HepG2 (cell line): ENCODE results near the gene IDH3A. TPM values are rescaled to one million over a fixed set of nuclear protein-coding genes. Genes with fewer than 3 reads are reported as not detected.

Source experiments
- CREB1 ChIP-seq, 2 experiments: fragments of 450-650 bp in 1 of 2; IDR thresholded peaks; 2 replicates each; pipeline ENCODE4 v1.6.1; 2016 to 2017; ENCODE audit warnings: control low read depth in 1 of 2, mild to moderate bottlenecking in 1 of 2, missing compliant biosample characterization in 1 of 2, missing genetic modification characterization in 1 of 2
- JDP2 ChIP-seq: sonication (generic); formaldehyde crosslinking; IDR thresholded peaks from 2 replicates; pipeline ENCODE4 v1.8.1; 2022; ENCODE audit warnings: missing genetic modification reagents, borderline replicate concordance
- MTF2 ChIP-seq: sonication (generic); formaldehyde crosslinking; IDR thresholded peaks from 2 replicates; pipeline ENCODE4 v1.5.0; 2020; ENCODE audit warnings: missing genetic modification reagents, borderline replicate concordance
- NFRKB ChIP-seq: fragments of 450-650 bp; IDR thresholded peaks from 2 replicates; pipeline ENCODE4 v1.6.1; 2017
- ZNF431 ChIP-seq: sonication (generic); formaldehyde crosslinking; IDR thresholded peaks from 2 replicates; pipeline ENCODE4 v1.9.0; 2022; ENCODE audit warnings: missing genetic modification reagents, low read depth, mild to moderate bottlenecking, borderline replicate concordance
- ZNF569 ChIP-seq: sonication (generic); formaldehyde crosslinking; IDR thresholded peaks from 2 replicates; pipeline ENCODE4 v1.5.0; 2020; ENCODE audit warnings: mild to moderate bottlenecking, missing genetic modification reagents, moderate library complexity, borderline replicate concordance
- ZNF766 ChIP-seq: sonication (generic); formaldehyde crosslinking; IDR thresholded peaks from 2 replicates; pipeline ENCODE4 v1.5.0; 2020; ENCODE audit warnings: missing genetic modification reagents, borderline replicate concordance
- ZSCAN20 ChIP-seq: sonication (generic); formaldehyde crosslinking; IDR thresholded peaks from 2 replicates; pipeline ENCODE4 v1.4.0; 2020; ENCODE audit warnings: missing genetic modification reagents, mild to moderate bottlenecking, borderline replicate concordance
- polyA plus RNA-seq, 8 experiments: library from polyadenylated mRNA; depleted of rRNA in 3 of 8; stranded (reverse) in 7 of 8; unstranded in 1 of 8; fragments of >200 nt; fragmentation: Illumina TruSeq in 4 of 8; extraction: Trizol in 4 of 8; gene quantifications; 2 replicates each; pipeline versions ENCODE4 v1.2.1 to v1.2.3, GENCODE V29; 2011 to 2016; ENCODE audit warnings: low read depth in 4 of 8, missing spikeins in 1 of 8, mixed read lengths in 1 of 8; ENCODE audit not compliant: insufficient read depth in 1 of 8
- total RNA-seq, 5 experiments: library from RNA; depleted of rRNA; stranded (reverse); fragments of >200 nt; fragmentation: Illumina TruSeq; extraction: Trizol; gene quantifications; 2 replicates each; pipeline ENCODE4 v1.2.3, GENCODE V29; 2016; ENCODE audit warnings: low read depth in 1 of 5
- TF ChIP-seq, protein P1 (sequence below): sonication (generic); formaldehyde crosslinking; IDR thresholded peaks from 2 replicates; pipeline ENCODE4 v1.5.1; 2020; ENCODE audit warnings: mild to moderate bottlenecking, missing genetic modification reagents, borderline replicate concordance
- TF ChIP-seq, protein P2 (sequence below): sonication (generic); formaldehyde crosslinking; IDR thresholded peaks from 2 replicates; pipeline ENCODE4 v1.4.0; 2020; ENCODE audit warnings: missing genetic modification reagents
- TF ChIP-seq, protein P3 (sequence below): sonication (generic); formaldehyde crosslinking; IDR thresholded peaks from 2 replicates; pipeline ENCODE4 v1.4.0; 2020; ENCODE audit warnings: missing genetic modification reagents
- TF ChIP-seq, protein P4 (sequence below): sonication (generic); formaldehyde crosslinking; IDR thresholded peaks from 2 replicates; pipeline ENCODE4 v1.5.0; 2020; ENCODE audit warnings: missing genetic modification reagents
- TF ChIP-seq, protein P5 (sequence below): sonication (generic); formaldehyde crosslinking; IDR thresholded peaks from 2 replicates; pipeline ENCODE4 v1.4.0; 2020; ENCODE audit warnings: mild to moderate bottlenecking, missing genetic modification reagents
- TF ChIP-seq, protein P6 (sequence below): IDR thresholded peaks from 2 replicates; pipeline ENCODE4 v1.6.1; 2018; ENCODE audit warnings: missing genetic modification reagents, mild to moderate bottlenecking, missing compliant biosample characterization

The IDH3A gene
- total and polyA plus RNA-seq, 2 of the 13 experiments (the other 11 are each of a cell fraction or from before 2014, with no cell fraction given), result 40.7 to 50.7 TPM

DNA sequence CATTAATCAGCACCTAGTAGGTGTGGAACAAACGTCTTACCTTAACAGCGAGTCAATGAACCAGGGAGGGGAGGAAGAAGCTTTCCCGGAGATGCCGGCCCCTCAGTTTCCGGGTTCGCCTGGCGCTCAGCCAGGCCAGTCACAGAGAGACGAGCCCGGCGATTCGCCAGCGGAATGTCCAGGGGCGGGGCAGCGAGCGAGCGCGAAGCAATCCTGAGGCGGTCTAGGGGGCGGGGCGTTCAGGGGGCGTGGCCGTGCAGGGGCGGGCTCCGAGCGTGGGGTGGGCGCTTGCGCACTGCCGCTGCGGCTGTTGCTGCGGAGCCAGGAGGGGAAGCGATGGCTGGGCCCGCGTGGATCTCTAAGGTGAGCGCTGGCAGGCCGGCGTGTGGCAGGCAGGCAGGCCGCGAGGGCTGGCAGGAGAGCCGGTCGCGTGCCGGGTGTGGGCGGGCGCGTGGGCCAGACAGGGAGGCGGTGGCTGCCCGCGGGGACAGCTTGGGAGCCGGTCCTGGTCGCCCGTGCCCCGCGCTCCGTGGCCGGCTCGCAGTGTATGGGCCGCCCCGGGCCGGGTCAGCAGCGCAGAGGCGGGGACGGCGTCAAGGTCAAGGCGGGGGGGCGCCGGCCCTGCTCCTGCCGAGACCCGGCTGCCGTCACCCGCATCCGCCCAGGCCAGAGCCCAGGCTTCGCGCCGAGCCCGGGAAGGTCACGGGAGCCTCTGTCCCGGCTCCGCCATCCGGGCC, at the start of gene IDH3A (continued):
- TF ChIP-seq, protein P1, sequence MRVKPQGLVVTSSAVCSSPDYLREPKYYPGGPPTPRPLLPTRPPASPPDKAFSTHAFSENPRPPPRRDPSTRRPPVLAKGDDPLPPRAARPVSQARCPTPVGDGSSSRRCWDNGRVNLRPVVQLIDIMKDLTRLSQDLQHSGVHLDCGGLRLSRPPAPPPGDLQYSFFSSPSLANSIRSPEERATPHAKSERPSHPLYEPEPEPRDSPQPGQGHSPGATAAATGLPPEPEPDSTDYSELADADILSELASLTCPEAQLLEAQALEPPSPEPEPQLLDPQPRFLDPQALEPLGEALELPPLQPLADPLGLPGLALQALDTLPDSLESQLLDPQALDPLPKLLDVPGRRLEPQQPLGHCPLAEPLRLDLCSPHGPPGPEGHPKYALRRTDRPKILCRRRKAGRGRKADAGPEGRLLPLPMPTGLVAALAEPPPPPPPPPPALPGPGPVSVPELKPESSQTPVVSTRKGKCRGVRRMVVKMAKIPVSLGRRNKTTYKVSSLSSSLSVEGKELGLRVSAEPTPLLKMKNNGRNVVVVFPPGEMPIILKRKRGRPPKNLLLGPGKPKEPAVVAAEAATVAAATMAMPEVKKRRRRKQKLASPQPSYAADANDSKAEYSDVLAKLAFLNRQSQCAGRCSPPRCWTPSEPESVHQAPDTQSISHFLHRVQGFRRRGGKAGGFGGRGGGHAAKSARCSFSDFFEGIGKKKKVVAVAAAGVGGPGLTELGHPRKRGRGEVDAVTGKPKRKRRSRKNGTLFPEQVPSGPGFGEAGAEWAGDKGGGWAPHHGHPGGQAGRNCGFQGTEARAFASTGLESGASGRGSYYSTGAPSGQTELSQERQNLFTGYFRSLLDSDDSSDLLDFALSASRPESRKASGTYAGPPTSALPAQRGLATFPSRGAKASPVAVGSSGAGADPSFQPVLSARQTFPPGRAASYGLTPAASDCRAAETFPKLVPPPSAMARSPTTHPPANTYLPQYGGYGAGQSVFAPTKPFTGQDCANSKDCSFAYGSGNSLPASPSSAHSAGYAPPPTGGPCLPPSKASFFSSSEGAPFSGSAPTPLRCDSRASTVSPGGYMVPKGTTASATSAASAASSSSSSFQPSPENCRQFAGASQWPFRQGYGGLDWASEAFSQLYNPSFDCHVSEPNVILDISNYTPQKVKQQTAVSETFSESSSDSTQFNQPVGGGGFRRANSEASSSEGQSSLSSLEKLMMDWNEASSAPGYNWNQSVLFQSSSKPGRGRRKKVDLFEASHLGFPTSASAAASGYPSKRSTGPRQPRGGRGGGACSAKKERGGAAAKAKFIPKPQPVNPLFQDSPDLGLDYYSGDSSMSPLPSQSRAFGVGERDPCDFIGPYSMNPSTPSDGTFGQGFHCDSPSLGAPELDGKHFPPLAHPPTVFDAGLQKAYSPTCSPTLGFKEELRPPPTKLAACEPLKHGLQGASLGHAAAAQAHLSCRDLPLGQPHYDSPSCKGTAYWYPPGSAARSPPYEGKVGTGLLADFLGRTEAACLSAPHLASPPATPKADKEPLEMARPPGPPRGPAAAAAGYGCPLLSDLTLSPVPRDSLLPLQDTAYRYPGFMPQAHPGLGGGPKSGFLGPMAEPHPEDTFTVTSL (CRISPR knock-in tag), result no peak
- TF ChIP-seq ZNF569 (no peak), NFRKB (no peak), ZSCAN20 (no peak; the same call in 1 of the 2 replicates), JDP2 (CRISPR knock-in tag) (no peak), MTF2 (CRISPR knock-in tag) (no peak), ZNF431 (CRISPR knock-in tag) (no peak), ZNF766 (CRISPR knock-in tag) (no peak), CREB1 (IDR thresholded peaks at IDR 0.05) (0 out of 2 replicates have a peak, but pooled peaks have one; percentile 10), CREB1 (CRISPR knock-in tag; IDR thresholded peaks at IDR 0.05) (no peak)
- TF ChIP-seq, protein P2, sequence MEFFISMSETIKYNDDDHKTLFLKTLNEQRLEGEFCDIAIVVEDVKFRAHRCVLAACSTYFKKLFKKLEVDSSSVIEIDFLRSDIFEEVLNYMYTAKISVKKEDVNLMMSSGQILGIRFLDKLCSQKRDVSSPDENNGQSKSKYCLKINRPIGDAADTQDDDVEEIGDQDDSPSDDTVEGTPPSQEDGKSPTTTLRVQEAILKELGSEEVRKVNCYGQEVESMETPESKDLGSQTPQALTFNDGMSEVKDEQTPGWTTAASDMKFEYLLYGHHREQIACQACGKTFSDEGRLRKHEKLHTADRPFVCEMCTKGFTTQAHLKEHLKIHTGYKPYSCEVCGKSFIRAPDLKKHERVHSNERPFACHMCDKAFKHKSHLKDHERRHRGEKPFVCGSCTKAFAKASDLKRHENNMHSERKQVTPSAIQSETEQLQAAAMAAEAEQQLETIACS (CRISPR knock-in tag), result no peak
- TF ChIP-seq, protein P3, sequence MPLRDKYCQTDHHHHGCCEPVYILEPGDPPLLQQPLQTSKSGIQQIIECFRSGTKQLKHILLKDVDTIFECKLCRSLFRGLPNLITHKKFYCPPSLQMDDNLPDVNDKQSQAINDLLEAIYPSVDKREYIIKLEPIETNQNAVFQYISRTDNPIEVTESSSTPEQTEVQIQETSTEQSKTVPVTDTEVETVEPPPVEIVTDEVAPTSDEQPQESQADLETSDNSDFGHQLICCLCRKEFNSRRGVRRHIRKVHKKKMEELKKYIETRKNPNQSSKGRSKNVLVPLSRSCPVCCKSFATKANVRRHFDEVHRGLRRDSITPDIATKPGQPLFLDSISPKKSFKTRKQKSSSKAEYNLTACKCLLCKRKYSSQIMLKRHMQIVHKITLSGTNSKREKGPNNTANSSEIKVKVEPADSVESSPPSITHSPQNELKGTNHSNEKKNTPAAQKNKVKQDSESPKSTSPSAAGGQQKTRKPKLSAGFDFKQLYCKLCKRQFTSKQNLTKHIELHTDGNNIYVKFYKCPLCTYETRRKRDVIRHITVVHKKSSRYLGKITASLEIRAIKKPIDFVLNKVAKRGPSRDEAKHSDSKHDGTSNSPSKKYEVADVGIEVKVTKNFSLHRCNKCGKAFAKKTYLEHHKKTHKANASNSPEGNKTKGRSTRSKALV, result no peak
- TF ChIP-seq, protein P4, sequence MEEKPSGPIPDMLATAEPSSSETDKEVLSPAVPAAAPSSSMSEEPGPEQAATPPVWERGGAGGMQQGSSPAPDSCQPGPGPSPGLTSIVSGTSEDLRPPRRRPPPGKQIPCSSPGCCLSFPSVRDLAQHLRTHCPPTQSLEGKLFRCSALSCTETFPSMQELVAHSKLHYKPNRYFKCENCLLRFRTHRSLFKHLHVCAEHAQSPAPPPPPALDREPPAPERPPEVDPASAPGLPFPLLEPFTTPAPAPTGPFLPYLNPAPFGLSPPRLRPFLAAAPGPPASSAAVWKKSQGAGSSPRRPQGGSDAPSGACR (CRISPR knock-in tag), result no peak
- TF ChIP-seq, protein P5, sequence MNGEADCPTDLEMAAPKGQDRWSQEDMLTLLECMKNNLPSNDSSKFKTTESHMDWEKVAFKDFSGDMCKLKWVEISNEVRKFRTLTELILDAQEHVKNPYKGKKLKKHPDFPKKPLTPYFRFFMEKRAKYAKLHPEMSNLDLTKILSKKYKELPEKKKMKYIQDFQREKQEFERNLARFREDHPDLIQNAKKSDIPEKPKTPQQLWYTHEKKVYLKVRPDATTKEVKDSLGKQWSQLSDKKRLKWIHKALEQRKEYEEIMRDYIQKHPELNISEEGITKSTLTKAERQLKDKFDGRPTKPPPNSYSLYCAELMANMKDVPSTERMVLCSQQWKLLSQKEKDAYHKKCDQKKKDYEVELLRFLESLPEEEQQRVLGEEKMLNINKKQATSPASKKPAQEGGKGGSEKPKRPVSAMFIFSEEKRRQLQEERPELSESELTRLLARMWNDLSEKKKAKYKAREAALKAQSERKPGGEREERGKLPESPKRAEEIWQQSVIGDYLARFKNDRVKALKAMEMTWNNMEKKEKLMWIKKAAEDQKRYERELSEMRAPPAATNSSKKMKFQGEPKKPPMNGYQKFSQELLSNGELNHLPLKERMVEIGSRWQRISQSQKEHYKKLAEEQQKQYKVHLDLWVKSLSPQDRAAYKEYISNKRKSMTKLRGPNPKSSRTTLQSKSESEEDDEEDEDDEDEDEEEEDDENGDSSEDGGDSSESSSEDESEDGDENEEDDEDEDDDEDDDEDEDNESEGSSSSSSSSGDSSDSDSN (CRISPR knock-in tag), result peak; percentile 90; the same call in 1 of the 2 replicates
- TF ChIP-seq, protein P6, sequence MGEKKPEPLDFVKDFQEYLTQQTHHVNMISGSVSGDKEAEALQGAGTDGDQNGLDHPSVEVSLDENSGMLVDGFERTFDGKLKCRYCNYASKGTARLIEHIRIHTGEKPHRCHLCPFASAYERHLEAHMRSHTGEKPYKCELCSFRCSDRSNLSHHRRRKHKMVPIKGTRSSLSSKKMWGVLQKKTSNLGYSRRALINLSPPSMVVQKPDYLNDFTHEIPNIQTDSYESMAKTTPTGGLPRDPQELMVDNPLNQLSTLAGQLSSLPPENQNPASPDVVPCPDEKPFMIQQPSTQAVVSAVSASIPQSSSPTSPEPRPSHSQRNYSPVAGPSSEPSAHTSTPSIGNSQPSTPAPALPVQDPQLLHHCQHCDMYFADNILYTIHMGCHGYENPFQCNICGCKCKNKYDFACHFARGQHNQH (CRISPR knock-in tag), result 0 out of 2 replicates have a peak, but pooled peaks have one; percentile 15
